ENCODE data around the gene GAS2. TPM values are rescaled to one million over a fixed set of nuclear protein-coding genes. Genes with fewer than 3 reads are reported as not detected.

GAS2 gene
- total RNA-seq, 4 donors from 2014 or later = 5.8 to 10.7 (median 8.7) TPM

DNA sequence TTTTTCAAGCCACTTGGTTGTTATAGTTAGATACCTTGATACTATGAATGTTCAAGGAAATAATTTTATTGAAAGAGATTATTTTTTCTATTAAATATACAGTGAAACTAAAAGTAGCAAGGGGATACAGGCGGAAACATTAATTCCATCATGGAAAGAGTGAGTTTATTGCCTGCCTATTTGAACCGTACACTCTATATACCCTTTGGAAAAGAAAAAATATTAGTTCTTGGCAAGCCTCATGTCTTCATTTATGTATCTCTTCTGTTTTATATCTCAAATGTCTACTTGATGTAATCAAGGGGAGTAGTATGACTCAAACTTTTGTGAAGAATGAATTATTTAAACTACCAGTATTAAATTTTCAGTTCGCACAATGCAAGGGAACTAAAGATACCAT lies 54.0 kb downstream of the GAS2 start:
- TF ChIP-seq, protein P1, sequence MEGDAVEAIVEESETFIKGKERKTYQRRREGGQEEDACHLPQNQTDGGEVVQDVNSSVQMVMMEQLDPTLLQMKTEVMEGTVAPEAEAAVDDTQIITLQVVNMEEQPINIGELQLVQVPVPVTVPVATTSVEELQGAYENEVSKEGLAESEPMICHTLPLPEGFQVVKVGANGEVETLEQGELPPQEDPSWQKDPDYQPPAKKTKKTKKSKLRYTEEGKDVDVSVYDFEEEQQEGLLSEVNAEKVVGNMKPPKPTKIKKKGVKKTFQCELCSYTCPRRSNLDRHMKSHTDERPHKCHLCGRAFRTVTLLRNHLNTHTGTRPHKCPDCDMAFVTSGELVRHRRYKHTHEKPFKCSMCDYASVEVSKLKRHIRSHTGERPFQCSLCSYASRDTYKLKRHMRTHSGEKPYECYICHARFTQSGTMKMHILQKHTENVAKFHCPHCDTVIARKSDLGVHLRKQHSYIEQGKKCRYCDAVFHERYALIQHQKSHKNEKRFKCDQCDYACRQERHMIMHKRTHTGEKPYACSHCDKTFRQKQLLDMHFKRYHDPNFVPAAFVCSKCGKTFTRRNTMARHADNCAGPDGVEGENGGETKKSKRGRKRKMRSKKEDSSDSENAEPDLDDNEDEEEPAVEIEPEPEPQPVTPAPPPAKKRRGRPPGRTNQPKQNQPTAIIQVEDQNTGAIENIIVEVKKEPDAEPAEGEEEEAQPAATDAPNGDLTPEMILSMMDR (IDR thresholded peaks at IDR 0.05) = no peak
- TF ChIP-seq POLR2A (IDR thresholded peaks at IDR 0.05) = no peak
- Histone ChIP-seq H3K4me3 (no peak overlapping the region), H3K36me3 (no peaks in the 10 kb centered on the region), H3K27me3 (no peaks in the 10 kb centered on the region), H3K4me1 (no peaks in the 10 kb centered on the region), H3K27ac (no peak overlapping the region), H3K9me3 (no peaks in the 10 kb centered on the region)
- no peak for DNase-seq

DNA sequence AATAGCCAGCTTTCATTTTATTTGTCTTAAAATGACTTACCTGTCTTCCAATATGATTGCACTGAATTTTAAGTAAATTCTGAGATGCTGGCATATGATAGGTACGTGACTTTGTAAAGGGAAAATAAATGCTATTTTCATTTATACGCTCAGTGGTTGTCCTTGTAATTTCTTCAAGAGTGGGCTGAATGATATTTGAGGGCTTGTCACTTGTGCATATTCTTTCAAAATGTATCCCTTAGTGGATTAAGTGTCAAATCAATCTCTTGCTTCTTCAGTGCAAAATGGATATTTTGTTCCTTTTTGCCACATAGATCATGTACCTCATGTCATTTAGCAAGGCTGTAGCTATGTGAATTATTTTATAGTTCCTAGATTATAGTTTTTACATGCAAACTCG lies 56.9 kb downstream of the GAS2 start:
- DNase-seq = no peak
- Histone ChIP-seq H3K9me3 (no peaks in the 10 kb centered on the region), H3K4me1 (no peaks in the 10 kb centered on the region), H3K27me3 (no peaks in the 10 kb centered on the region), H3K36me3 (no peaks in the 10 kb centered on the region), H3K4me3 (no peak overlapping the region), H3K27ac (no peak overlapping the region)
- TF ChIP-seq POLR2A (IDR thresholded peaks at IDR 0.05) = no peak
- TF ChIP-seq, protein P1 (IDR thresholded peaks at IDR 0.05) = no peak

DNA sequence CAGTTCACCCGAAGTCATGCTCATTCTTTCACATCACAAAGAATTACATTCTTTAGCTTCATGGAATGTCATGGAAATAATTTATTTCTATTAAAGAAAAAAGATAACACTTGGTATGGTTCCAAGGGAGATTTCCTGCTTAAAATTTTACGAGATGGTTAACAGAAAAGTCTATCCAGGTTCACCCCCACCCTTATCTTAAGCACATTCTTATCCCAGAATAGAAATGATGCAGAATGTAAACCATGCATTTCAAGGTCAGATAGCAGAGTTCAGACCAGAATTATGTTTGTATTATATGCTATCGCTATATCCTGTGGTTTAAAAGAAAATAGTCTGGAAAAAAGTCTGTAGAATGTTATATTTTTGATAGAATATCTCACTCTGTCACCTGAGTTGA lies 58.7 kb downstream of the GAS2 start:
- no peaks in the 10 kb centered on the region for H3K36me3 ChIP-seq
- TF ChIP-seq, protein P1 (IDR thresholded peaks at IDR 0.05) = no peak
- no peak for TF ChIP-seq POLR2A (IDR thresholded peaks at IDR 0.05)
- H3K4me3 ChIP-seq = no peak overlapping the region
- H3K27ac ChIP-seq = no peak overlapping the region
- H3K9me3 ChIP-seq = no peaks in the 10 kb centered on the region
- no peaks in the 10 kb centered on the region for H3K27me3 ChIP-seq
- no peaks in the 10 kb centered on the region for H3K4me1 ChIP-seq
- DNase-seq = no peak

DNA sequence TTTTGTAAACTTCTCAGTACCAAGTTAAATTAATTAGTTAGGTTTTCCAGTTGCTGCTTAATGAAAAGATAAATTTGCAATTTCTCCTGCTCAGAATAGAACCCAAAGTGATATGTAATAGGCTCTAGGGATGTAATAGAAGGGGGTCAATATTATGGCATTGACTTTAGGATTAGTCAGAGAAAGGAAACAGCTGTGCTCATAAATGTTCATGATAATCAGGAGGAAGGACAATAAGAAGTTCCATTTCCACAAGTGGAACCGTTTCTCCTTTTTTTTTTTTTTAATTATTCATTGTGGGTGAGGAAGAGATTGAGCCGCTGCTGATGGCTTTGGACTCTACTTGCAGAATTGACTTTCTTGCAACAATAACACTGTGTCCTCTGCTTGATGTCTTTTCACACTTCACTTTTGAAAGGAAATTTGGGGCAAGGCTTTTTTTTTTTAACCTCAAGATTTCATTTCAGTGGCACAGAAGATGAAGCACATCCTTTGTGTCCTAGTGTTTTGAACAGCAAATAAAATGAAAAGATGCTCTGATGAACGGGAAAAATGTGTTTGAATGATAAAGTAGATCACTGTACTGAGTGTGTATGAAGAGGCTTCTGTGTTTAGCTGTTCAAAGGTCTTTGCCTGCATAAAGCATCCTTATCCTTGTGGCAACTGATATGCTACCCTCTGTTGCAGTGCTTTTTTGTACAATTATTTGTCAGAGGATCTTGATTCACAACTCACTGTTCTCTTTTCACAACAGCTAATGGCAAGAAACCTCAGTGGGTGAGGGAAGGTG lies 62.4 kb downstream of the GAS2 start:
- Histone ChIP-seq H3K27me3 (no peaks in the 10 kb centered on the region), H3K4me3 (no peak overlapping the region), H3K4me1 (no peaks in the 10 kb centered on the region), H3K27ac (no peak overlapping the region), H3K9me3 (no peaks in the 10 kb centered on the region), H3K36me3 (no peaks in the 10 kb centered on the region)
- no peak for DNase-seq
- TF ChIP-seq POLR2A (IDR thresholded peaks at IDR 0.05) = no peak
- TF ChIP-seq, protein P1 (IDR thresholded peaks at IDR 0.05) = no peak

DNA sequence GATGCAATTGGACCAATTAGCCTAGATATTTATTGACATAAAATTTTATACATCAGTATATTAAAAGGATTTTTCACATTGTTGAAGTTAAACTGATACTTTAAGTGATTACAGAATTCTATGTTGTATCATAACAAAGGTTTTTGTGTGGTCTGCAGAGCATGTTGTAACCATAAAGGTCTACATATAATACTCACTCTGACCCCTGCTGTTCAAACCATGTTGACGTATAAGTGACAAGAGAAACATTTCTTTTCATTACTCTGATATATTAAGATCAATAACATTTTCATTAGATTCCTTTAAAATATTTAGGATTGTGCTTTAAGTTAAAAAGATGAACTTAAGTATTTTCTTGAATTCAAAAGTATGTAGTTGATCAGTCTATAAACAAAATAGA lies 63.9 kb downstream of the GAS2 start:
- DNase-seq = no peak
- Histone ChIP-seq H3K27ac (no peak overlapping the region), H3K9me3 (no peaks in the 10 kb centered on the region), H3K4me1 (no peaks in the 10 kb centered on the region), H3K4me3 (no peak overlapping the region), H3K36me3 (no peaks in the 10 kb centered on the region), H3K27me3 (no peaks in the 10 kb centered on the region)
- TF ChIP-seq, protein P1 (IDR thresholded peaks at IDR 0.05) = peak in 4 of 6 experiments; percentile 18 to 51 (median 47)
- no peak for TF ChIP-seq POLR2A (IDR thresholded peaks at IDR 0.05)

All from Peyer's patch (tissue), 4 donors.